WTC11 (cell line): ENCODE measurements around the gene SIX2. TPM values are rescaled to one million over a fixed set of nuclear protein-coding genes. Genes with fewer than 3 reads are reported as not detected.

Source experiments
- ATAC-seq: fragments of 200-7000 bp; cut with Tn5 transposase; 2 replicates; pipeline ENCODE4 v1.10.0; 2021; ENCODE audit warnings: mild to moderate bottlenecking, moderate library complexity
- CTCF ChIA-PET: fragments of 300-600 bp; sonication (Branson Sonifier 250); formaldehyde crosslinking; loops from one replicate; lab custom pipeline; 2021; ENCODE audit warnings: antibody characterized with exemption; lab: Charles Lee
- POLR2A ChIA-PET: fragments of 350-600 bp; sonication (Branson Sonifier 250); formaldehyde crosslinking; loops from one replicate; lab custom pipeline; 2021; ENCODE audit warnings: antibody characterized with exemption; lab: Charles Lee
- DNase-seq: peaks from one replicate; pipeline ENCODE4 v3.0.0; 2021; ENCODE audit warnings: low spot score
- H3K27ac Mint-ChIP-seq: 2 replicates; pipeline ENCODE4 v1.8.0; 2021; ENCODE audit warnings: mixed read lengths
- H3K27me3 Mint-ChIP-seq: 2 replicates; pipeline ENCODE4 v1.8.0; 2021; ENCODE audit warnings: low read depth, mild to moderate bottlenecking, moderate library complexity, mixed read lengths
- H3K36me3 Mint-ChIP-seq: 2 replicates; pipeline ENCODE4 v1.8.0; 2021; ENCODE audit warnings: mixed read lengths
- H3K4me1 Mint-ChIP-seq: 2 replicates; pipeline ENCODE4 v1.8.0; 2022; ENCODE audit warnings: mixed read lengths
- H3K4me3 Mint-ChIP-seq: 2 replicates; pipeline ENCODE4 v1.8.0; 2021; ENCODE audit warnings: mild to moderate bottlenecking, moderate library complexity, mixed read lengths
- H3K9me3 Mint-ChIP-seq: 2 replicates; pipeline ENCODE4 v1.8.0; 2021; ENCODE audit warnings: mixed read lengths
- ATF1 ChIP-seq: sonication (generic); formaldehyde crosslinking; IDR thresholded peaks from 2 replicates; pipeline ENCODE4 v1.8.1; 2023; ENCODE audit warnings: mild to moderate bottlenecking, moderate library complexity, missing genetic modification reagents
- CBFB ChIP-seq: sonication (generic); formaldehyde crosslinking; IDR thresholded peaks from 2 replicates; pipeline ENCODE4 v1.8.1; 2022; ENCODE audit warnings: mild to moderate bottlenecking, low read depth, missing genetic modification reagents
- CREB1 ChIP-seq: sonication (generic); formaldehyde crosslinking; IDR thresholded peaks from 2 replicates; pipeline ENCODE4 v1.8.0; 2023; ENCODE audit warnings: mild to moderate bottlenecking, missing genetic modification reagents
- E2F1 ChIP-seq: sonication (generic); formaldehyde crosslinking; IDR thresholded peaks from 2 replicates; pipeline ENCODE4 v1.8.0; 2022; ENCODE audit warnings: mild to moderate bottlenecking, missing genetic modification reagents
- ETV6 ChIP-seq: sonication (generic); formaldehyde crosslinking; IDR thresholded peaks from 2 replicates; pipeline ENCODE4 v1.8.1; 2022; ENCODE audit warnings: mild to moderate bottlenecking, missing genetic modification reagents
- FOXJ3 ChIP-seq: sonication (generic); formaldehyde crosslinking; IDR thresholded peaks from 2 replicates; pipeline ENCODE4 v1.9.0; 2021; ENCODE audit warnings: missing genetic modification reagents, mild to moderate bottlenecking, borderline replicate concordance
- FOXP4 ChIP-seq: sonication (generic); formaldehyde crosslinking; IDR thresholded peaks from 2 replicates; pipeline ENCODE4 v1.8.0; 2022; ENCODE audit warnings: mild to moderate bottlenecking, missing genetic modification reagents
- GABPB1 ChIP-seq: sonication (generic); formaldehyde crosslinking; IDR thresholded peaks from 2 replicates; pipeline ENCODE4 v1.8.1; 2023; ENCODE audit warnings: mild to moderate bottlenecking, missing genetic modification reagents
- GRHL2 ChIP-seq: fragments of 250-450 bp; sonication (Bioruptor Pico); IDR thresholded peaks from 2 replicates; pipeline ENCODE4 v1.8.0; 2022; ENCODE audit warnings: mild to moderate bottlenecking, moderate library complexity; ENCODE audit not compliant: insufficient replicate concordance, severe bottlenecking
- HMGA2 ChIP-seq: fragments of 250-450 bp; sonication (Bioruptor Pico); IDR thresholded peaks from 2 replicates; pipeline ENCODE4 v1.4.0; 2021; ENCODE audit warnings: mild to moderate bottlenecking, moderate library complexity
- IRF2 ChIP-seq: sonication (generic); formaldehyde crosslinking; IDR thresholded peaks from 2 replicates; pipeline ENCODE4 v1.8.0; 2022; ENCODE audit warnings: low read depth, missing genetic modification reagents, borderline replicate concordance
- JAZF1 ChIP-seq: fragments of 250-450 bp; sonication (Bioruptor Pico); IDR thresholded peaks from 2 replicates; pipeline ENCODE4 v1.9.0; 2021; ENCODE audit warnings: moderate library complexity, mild to moderate bottlenecking, inconsistent platforms
- JUN ChIP-seq: sonication (generic); formaldehyde crosslinking; IDR thresholded peaks from 2 replicates; pipeline ENCODE4 v1.8.0; 2023; ENCODE audit warnings: mild to moderate bottlenecking, missing genetic modification reagents
- NFATC4 ChIP-seq: fragments of 250-450 bp; sonication (Bioruptor Pico); IDR thresholded peaks from 2 replicates; pipeline ENCODE4 v1.9.0; 2021; ENCODE audit warnings: mild to moderate bottlenecking
- NR2C2 ChIP-seq: sonication (generic); formaldehyde crosslinking; IDR thresholded peaks from 2 replicates; pipeline ENCODE4 v1.8.0; 2022; ENCODE audit warnings: mild to moderate bottlenecking, missing genetic modification reagents
- PRRX2 ChIP-seq: fragments of 250-450 bp; sonication (Bioruptor Pico); IDR thresholded peaks from 2 replicates; pipeline ENCODE4 v1.8.0; 2021; ENCODE audit warnings: mild to moderate bottlenecking
- TCF7 ChIP-seq: sonication (generic); formaldehyde crosslinking; IDR thresholded peaks from 2 replicates; pipeline ENCODE4 v1.8.0; 2022; ENCODE audit warnings: mild to moderate bottlenecking, low read depth, missing genetic modification reagents, moderate library complexity
- TP53 ChIP-seq: sonication (generic); formaldehyde crosslinking; IDR thresholded peaks from 2 replicates; pipeline ENCODE4 v1.8.1; 2023; ENCODE audit warnings: mild to moderate bottlenecking, missing genetic modification reagents
- ZBTB21 ChIP-seq: sonication (generic); formaldehyde crosslinking; IDR thresholded peaks from 2 replicates; pipeline ENCODE4 v1.8.1; 2023; ENCODE audit warnings: mild to moderate bottlenecking, missing genetic modification reagents, borderline replicate concordance
- ZNF232 ChIP-seq: sonication (generic); formaldehyde crosslinking; IDR thresholded peaks from 2 replicates; pipeline ENCODE4 v1.8.0; 2022; ENCODE audit warnings: mild to moderate bottlenecking, missing genetic modification reagents
- ZNF317 ChIP-seq: sonication (generic); formaldehyde crosslinking; IDR thresholded peaks from 2 replicates; pipeline ENCODE4 v1.8.1; 2023; ENCODE audit warnings: low read depth, mild to moderate bottlenecking, moderate library complexity, missing genetic modification reagents, borderline replicate concordance
- ZNF416 ChIP-seq: fragments of 250-450 bp; sonication (Bioruptor Pico); IDR thresholded peaks from 2 replicates; pipeline ENCODE4 v1.9.0; 2021; ENCODE audit warnings: mild to moderate bottlenecking, inconsistent platforms
- ZNF532 ChIP-seq: fragments of 250-450 bp; sonication (Bioruptor Pico); IDR thresholded peaks from 2 replicates; pipeline ENCODE4 v1.9.0; 2021; ENCODE audit warnings: mild to moderate bottlenecking, borderline replicate concordance
- total RNA-seq: library from RNA; stranded (reverse); gene quantifications from 3 replicates; pipeline ENCODE4 v1.2.3, GENCODE V29; 2021
- TF ChIP-seq, protein P1 (sequence below): fragments of 250-450 bp; sonication (Bioruptor Pico); IDR thresholded peaks from 2 replicates; pipeline ENCODE4 v1.9.0; 2021; ENCODE audit warnings: moderate library complexity, mild to moderate bottlenecking, inconsistent platforms, borderline replicate concordance
- TF ChIP-seq, protein P2 (sequence below): sonication (generic); formaldehyde crosslinking; IDR thresholded peaks from 2 replicates; pipeline ENCODE4 v1.8.1; 2023; ENCODE audit warnings: mild to moderate bottlenecking, missing genetic modification reagents, moderate library complexity
- TF ChIP-seq, protein P3 (sequence below): sonication (generic); formaldehyde crosslinking; IDR thresholded peaks from 2 replicates; pipeline ENCODE4 v1.8.1; 2022; ENCODE audit warnings: low read depth, missing genetic modification reagents, borderline replicate concordance

The SIX2 gene
- total RNA-seq, 1 experiment from 2014 or later, result 1.7 TPM

GRCh38 chr2:44962176-44962695 lies 47.0 kb downstream of the SIX2 start (continued):
- TF ChIP-seq ZBTB21 (no peak), ETV6 (CRISPR knock-in tag) (no peak), ZNF232 (no peak), E2F1 (CRISPR knock-in tag) (no peak), NFATC4 (CRISPR knock-in tag) (no peak), NR2C2 (CRISPR knock-in tag) (no peak), FOXJ3 (no peak), TCF7 (CRISPR knock-in tag) (no peak)

GRCh38 chr2:44960871-44961270 lies 48.4 kb downstream of the SIX2 start:
- Mint-ChIP-seq H3K27me3 (peaks cover 22% of the 10 kb centered on the region), H3K9me3 (no peaks in the 10 kb centered on the region), H3K4me1 (peaks cover 32% of the 10 kb centered on the region), H3K4me3 (no peak overlapping the region)
- no peak for DNase-seq
- CTCF ChIA-PET, result no interaction called here
- TF ChIP-seq GABPB1, result no peak
- TF ChIP-seq GRHL2, result no peak
- no peak for TF ChIP-seq JUN (CRISPR knock-in tag)
- no peak for TF ChIP-seq HMGA2
- TF ChIP-seq, all 79 proteins: peak for 0
- Mint-ChIP-seq H3K36me3 (no peaks in the 10 kb centered on the region), H3K27ac (no peak overlapping the region)
- POLR2A ChIA-PET, result no interaction called here
- no peak for ATAC-seq

DNA sequence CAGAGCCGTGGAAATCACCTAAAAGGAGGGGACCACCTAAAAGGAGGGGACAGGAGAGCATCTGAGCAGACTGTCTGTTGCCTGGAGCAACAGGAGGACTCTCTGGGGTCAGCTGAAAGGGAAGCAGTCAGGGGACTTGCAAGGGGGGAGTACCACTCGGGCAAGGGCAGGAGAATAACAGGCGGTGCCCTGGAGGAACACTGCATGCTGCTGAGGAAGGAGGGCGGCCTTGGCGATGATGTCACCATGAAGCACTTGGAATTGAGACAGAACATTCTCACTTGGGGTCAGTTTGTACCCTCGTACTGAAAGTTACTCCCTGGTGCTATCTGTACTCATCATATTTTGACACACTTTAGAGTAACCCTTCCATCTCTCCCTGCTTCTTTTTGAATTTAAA lies 49.4 kb downstream of the SIX2 start:
- Mint-ChIP-seq H3K27ac (no peak overlapping the region), H3K27me3 (peaks cover 32% of the 10 kb centered on the region), H3K4me3 (no peak overlapping the region), H3K4me1 (peaks cover 29% of the 10 kb centered on the region), H3K9me3 (no peaks in the 10 kb centered on the region), H3K36me3 (no peaks in the 10 kb centered on the region)
- ChIA-PET POLR2A (no interaction called here), CTCF (no interaction called here)
- no peak for ATAC-seq
- no peak for DNase-seq
- TF ChIP-seq IRF2 (CRISPR knock-in tag) (no peak), PRRX2 (CRISPR knock-in tag) (no peak), CBFB (CRISPR knock-in tag) (no peak), JAZF1 (no peak), ATF1 (CRISPR knock-in tag) (no peak), CREB1 (no peak), ZNF416 (CRISPR knock-in tag) (no peak), TP53 (CRISPR knock-in tag) (no peak), NFATC4 (CRISPR knock-in tag) (no peak), FOXP4 (CRISPR knock-in tag) (no peak), JUN (CRISPR knock-in tag) (no peak), ZBTB21 (no peak), ZNF532 (CRISPR knock-in tag) (no peak), ZNF317 (CRISPR knock-in tag) (no peak)
- TF ChIP-seq, protein P1, sequence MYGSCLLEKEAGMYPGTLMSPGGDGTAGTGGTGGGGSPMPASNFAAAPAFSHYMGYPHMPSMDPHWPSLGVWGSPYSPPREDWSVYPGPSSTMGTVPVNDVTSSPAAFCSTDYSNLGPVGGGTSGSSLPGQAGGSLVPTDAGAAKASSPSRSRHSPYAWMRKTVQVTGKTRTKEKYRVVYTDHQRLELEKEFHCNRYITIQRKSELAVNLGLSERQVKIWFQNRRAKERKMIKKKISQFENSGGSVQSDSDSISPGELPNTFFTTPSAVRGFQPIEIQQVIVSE (CRISPR knock-in tag), result no peak
- TF ChIP-seq, protein P2, sequence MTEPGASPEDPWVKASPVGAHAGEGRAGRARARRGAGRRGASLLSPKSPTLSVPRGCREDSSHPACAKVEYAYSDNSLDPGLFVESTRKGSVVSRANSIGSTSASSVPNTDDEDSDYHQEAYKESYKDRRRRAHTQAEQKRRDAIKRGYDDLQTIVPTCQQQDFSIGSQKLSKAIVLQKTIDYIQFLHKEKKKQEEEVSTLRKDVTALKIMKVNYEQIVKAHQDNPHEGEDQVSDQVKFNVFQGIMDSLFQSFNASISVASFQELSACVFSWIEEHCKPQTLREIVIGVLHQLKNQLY, result no peak
- TF ChIP-seq, protein P3, sequence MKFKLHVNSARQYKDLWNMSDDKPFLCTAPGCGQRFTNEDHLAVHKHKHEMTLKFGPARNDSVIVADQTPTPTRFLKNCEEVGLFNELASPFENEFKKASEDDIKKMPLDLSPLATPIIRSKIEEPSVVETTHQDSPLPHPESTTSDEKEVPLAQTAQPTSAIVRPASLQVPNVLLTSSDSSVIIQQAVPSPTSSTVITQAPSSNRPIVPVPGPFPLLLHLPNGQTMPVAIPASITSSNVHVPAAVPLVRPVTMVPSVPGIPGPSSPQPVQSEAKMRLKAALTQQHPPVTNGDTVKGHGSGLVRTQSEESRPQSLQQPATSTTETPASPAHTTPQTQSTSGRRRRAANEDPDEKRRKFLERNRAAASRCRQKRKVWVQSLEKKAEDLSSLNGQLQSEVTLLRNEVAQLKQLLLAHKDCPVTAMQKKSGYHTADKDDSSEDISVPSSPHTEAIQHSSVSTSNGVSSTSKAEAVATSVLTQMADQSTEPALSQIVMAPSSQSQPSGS, result no peak
